Adipose tissue (tissue), 3 donors: ENCODE measurements around the gene CILP2. TPM values are rescaled to one million over a fixed set of nuclear protein-coding genes. Genes with fewer than 3 reads are reported as not detected.

Experiments
- H3K27ac ChIP-seq: one replicate; pipeline ENCODE4 v1.5.1; 2013; ENCODE audit warnings: low read depth, low read length
- WGBS, 3 donors: extraction: QIAGEN DNeasy Blood & Tissue Kit; methylation state at CpG; one replicate each; pipeline ENCODE4 v1.1.7; 2013; 5-methylcytosine and 5-hydroxymethylcytosine counted together
- polyA plus RNA-seq, 3 donors: library from polyadenylated mRNA; stranded (reverse); fragments of 200-250 nt; gene quantifications; one replicate each; pipeline ENCODE4 v1.2.3, GENCODE V29; 2013
- donor health status: healthy with polysubstance abuse.
- donor health status: Bipolar disorder and iron deficiency.
- donor health status: healthy.

The CILP2 gene
- polyA plus RNA-seq, 3 donors: 0.03 to 0.49 TPM; not detected in 1

DNA sequence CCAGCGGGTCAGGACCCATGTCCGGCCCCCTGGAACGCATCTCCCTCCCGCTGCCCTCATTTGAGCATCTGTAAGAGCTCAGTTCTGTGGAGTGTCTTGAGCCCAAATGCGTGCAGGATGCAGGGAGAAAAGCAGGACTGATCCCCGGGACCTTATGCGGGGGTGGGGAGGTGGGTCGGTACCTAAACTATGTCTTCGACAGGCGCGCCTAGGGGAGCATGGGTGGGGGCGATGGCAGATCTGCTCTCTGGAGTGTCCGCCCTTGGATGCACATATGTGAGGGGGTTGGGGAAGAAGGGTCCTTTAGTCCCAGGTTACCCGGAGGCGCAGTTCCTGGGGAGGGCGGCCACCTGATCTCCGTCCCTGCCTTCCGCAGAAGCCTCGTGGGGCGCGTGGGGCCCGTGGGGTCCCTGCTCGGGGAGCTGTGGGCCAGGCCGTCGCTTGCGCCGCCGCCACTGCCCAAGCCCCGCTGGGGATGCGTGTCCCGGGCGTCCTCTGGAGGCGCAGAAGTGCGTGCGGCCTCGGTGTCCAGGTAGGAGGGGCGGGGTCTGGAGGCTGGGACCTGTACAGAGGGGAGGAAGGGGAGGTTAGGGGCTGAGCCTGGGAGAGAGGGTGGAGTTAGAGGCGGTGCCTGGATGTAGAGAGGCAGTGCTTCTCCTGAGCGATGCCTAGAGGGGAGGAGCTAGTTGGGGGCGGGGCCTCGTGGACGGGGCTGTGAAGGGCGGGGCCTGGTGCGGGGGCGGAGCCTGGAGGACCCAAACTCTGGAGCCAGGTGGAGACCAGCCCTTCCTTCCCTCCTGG lies 2.9 kb downstream of the CILP2 start:
- no peak overlapping the region for H3K27ac ChIP-seq
- WGBS, 3 donors: 2 to 3% (median 3%) methylated on average over 42 to 45 of the region's 45 CpGs

DNA sequence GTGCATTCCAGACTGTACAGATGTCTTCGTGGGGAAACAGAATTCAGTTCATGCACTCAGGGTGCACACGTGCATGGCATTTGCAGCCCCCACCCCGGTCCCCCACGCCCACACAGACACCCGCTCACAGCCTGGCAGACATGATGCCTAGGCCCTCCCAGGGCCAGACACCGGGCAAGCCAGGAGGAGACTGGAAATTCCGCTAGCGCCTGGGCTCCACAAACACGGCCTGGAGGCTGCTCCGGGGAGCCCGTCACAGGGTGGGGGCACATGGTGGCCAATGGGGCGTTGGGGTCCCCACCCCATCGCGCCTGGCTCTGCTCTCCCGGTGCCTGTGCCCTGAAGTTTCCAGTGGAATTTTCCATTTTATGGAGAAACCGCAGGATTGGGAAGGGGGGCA lies 3.6 kb downstream of the CILP2 start:
- WGBS, 3 donors: 74 to 80% (median 77%) methylated on average over 16 of the region's 16 CpGs
- no peak overlapping the region for H3K27ac ChIP-seq

DNA sequence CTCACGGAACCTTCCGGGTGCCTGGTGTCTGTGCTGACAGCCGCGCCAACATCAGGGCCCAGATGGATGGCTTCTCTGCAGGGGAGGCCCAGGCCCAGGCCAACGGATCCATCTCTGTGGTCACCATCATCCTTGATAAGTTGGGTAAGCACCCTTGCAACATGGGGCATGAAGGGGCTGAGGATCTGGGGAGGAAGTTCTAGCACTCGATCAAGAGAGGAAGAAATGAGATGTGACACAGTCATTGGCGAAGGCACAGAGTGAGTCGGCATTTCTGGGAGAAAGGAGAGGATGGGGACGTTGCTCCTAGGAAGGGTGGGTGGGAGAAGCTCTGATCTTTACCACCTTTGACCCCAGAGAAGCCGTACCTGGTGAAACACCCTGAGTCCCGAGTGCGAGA lies 4.4 kb downstream of the CILP2 start:
- no peak overlapping the region for H3K27ac ChIP-seq
- whole genome bisulfite sequencing, 3 donors: 56 to 77% (median 63%) methylated on average over 12 of the region's 12 CpGs

DNA sequence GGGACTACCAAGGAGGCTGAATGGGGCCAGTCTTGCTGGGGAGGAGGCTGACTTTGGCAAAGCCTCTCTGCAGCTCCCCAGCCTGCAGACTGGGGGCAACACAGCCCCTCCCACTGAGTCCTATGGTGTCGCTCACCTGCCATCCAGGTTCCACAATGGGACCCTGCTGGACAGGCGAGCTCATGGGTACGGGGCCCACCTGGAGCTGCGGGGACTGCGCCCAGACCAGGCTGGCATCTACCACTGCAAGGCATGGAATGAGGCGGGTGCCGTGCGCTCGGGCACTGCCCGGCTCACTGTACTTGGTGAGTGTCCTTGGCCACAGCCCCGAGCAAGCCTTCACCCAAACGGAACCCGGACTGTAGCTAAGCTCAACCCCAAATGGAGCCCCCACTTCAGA lies 5.0 kb downstream of the CILP2 start:
- no peak overlapping the region for H3K27ac ChIP-seq
- 85 to 91% (median 88%) methylated on average over 13 of the region's 13 CpGs for WGBS, 3 donors

DNA sequence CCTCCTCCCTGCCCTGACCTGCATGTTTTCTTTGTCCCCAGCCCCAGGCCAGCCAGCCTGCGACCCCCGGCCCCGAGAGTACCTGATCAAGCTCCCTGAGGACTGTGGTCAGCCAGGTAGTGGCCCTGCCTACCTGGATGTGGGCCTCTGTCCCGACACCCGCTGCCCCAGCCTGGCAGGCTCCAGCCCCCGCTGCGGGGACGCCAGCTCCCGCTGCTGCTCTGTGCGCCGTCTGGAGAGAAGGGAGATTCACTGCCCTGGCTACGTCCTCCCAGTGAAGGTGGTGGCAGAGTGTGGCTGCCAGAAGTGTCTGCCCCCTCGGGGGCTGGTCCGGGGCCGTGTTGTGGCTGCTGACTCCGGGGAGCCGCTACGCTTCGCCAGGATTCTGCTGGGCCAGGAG lies 5.6 kb downstream of the CILP2 start:
- 90 to 92% (median 91%) methylated on average over 19 of the region's 19 CpGs for WGBS, 3 donors
- H3K27ac ChIP-seq: no peak overlapping the region

DNA sequence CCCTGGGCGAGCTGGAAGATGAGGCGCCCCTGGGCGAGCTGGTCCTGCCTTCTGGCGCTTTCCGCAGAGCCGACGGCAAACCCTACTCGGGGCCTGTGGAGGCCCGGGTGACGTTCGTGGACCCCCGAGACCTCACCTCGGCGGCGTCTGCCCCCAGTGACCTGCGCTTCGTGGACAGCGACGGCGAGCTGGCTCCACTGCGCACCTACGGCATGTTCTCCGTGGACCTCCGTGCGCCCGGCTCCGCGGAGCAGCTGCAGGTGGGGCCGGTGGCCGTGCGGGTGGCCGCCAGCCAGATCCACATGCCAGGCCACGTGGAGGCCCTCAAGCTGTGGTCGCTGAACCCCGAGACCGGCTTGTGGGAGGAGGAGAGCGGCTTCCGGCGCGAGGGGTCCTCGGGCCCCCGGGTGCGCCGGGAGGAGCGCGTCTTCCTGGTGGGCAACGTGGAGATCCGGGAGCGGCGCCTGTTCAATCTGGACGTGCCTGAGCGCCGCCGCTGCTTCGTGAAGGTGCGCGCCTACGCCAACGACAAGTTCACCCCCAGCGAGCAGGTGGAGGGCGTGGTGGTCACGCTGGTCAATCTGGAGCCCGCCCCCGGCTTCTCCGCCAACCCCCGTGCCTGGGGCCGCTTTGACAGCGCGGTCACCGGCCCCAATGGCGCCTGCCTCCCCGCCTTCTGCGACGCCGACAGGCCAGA lies 6.3 kb downstream of the CILP2 start:
- H3K27ac ChIP-seq: no peak overlapping the region
- WGBS, 3 donors: 88 to 92% (median 91%) methylated on average over 66 to 75 of the region's 75 CpGs

DNA sequence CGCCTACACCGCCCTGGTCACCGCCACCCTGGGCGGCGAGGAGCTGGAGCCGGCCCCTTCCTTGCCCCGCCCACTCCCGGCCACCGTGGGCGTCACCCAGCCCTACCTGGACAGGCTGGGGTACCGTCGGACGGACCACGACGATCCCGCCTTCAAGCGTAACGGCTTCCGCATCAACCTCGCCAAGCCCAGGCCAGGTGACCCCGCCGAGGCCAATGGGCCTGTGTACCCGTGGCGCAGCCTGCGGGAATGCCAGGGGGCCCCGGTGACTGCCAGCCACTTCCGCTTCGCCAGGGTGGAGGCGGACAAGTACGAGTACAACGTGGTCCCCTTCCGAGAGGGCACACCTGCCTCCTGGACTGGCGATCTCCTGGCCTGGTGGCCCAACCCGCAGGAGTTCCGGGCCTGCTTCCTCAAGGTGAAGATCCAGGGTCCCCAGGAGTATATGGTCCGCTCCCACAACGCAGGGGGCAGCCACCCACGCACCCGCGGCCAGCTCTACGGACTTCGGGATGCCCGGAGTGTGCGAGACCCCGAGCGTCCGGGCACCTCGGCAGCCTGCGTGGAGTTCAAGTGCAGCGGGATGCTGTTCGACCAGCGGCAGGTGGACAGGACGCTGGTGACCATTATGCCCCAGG lies 7.0 kb downstream of the CILP2 start:
- H3K27ac ChIP-seq: no peak overlapping the region
- 87 to 93% (median 91%) methylated on average over 53 of the region's 53 CpGs for WGBS, 3 donors

DNA sequence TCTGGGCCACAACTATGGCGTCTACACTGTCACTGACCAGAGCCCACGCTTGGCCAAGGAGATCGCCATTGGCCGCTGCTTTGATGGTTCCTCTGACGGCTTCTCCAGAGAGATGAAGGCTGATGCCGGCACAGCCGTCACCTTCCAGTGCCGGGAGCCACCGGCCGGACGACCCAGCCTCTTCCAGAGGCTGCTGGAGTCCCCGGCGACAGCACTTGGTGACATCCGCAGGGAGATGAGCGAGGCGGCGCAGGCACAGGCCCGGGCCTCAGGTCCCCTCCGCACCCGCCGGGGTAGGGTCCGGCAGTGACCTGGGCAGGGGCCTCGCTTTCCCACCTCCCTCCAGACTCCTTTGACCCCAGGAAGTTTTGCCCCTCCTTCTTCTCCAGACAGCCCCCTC lies 7.6 kb downstream of the CILP2 start:
- 91 to 95% (median 95%) methylated on average over 15 to 23 of the region's 23 CpGs for WGBS, 3 donors
- H3K27ac ChIP-seq: no peak overlapping the region

DNA sequence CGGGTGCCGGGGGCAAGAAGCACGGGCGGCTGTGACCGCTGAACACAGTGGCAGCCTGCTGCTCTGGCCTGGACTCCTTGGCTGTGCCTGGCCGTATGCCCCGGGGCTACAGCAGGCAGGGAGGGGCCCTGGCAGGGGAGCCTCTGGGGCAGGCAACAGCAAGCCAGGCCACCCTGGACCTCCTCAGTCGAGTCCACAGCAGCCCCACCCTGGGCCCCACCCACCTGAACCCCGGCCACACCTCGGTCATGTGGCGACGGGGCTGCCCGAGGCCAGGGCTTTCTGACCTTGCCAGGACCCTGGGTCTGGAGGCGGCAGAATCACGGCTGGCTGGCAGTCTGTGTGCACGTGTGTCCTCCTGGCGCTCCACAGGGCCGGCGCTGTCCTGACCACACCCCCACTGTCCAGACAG lies 8.7 kb downstream of the CILP2 start:
- WGBS, 3 donors: 47 to 67% (median 54%) methylated on average over 17 to 19 of the region's 19 CpGs
- H3K27ac ChIP-seq: no peak overlapping the region

DNA sequence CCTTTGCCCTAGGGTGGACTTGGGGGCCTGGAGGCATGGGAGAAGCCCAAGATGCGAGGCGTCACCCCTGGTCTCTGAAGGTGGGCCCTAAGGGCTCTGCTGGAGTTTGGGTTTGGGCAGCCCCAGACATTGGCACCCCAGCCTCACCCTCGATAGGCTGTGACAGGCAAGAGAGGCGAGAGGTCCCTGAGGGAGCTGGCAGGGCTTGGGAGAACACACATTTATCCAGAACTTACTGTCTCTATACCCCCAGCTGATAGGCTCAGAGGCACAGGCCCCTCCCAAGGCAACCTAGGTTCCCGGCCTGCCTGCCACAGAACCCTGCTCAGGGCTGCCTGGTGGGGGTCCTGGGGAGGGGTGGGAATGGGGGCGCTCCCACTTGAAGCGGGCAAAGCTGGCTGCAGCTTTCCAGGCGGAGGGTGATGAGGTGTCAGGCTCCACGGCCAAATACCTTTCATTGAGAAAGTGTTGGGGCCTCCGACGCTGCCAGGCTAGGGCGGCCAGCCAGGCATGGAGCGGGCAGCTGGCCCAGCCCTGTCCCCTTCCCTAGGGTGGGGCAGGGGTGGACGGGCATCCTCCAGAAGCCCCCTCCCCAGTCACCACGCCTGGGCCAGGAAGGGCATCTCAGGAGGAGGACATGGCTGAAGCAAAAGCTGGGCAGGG lies 9.7 kb downstream of the CILP2 start:
- WGBS, 3 donors: 54 to 64% (median 62%) methylated on average over 15 of the region's 15 CpGs
- no peak overlapping the region for H3K27ac ChIP-seq

DNA sequence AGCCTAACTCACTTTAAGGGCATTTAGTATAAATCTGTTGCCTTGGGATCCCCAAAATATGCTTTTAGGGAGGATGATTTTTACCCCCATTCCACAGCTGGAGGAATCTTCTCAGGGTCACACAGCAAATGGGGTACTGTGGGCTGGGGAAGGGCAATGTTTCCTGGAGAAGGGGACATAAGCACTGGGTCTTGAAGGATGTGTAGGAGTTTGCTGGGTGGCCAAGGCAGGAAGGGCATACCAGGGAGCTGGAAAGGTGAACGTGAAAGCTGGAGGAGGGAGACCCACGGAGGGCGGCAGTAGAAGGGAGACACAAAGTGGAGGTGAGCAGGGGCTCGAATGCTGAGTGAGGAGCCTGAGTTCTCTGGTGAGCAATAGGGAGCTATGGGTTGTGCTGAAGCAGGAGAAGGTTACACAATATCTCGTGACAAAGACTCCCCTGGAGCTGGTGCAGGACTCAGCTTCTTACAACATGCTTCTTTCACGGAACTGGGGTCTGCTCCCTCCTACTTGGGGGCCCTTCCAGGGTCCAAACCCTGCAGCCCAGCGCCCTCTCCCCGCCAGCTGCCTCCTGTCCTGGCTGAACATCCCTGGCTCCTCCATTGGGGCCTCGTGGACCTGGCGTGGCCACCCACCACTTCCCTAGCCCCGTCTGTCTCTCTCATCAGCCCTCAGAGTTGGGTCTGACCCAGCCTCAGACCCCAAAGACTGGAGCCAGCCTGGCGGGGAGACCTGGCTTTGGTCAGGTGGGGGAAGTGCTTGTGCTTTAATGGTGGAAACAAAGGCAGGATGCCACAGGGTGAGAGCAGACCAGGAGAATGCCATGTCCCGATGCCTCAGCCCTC lies 11.1 kb downstream of the CILP2 start:
- WGBS, 3 donors: 44 to 59% (median 47%) methylated on average over 13 of the region's 13 CpGs

DNA sequence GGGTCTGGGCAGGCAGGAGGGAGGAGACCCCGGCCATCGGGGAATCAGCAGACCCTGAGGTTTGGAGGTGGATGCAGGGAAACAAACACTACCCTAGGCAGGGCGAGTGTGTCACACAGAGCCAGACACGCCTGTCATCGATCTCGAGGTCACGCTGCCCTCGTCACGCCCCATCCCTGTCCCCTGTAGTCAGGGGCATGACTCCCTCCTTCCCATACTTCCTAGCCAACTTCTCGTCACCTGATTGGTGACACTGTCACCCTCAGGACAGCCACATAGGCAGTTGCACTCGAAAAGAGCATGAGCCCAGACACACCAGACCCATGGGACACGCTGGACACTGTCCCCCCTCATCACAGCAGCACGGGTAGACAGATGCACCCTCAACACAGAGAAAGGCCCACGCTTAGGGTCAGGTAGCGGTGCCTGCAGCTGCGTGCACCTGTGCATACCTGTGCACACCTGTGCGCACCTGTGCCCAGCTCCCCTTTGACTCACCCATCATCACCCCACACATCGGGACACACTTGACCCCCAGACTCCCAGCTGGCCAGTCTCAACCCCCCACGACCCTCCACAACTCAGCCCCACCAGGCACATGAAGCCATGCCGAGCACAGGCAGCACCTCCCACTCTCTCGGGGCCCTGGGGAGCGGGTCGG lies 11.9 kb downstream of the CILP2 start:
- WGBS, 3 donors: 58 to 67% (median 62%) methylated on average over 23 of the region's 23 CpGs
- H3K27ac ChIP-seq: no peak overlapping the region

More for the DNA sequence above, 11.1 kb downstream of the CILP2 start:
- H3K27ac ChIP-seq: no peak overlapping the region

DNA sequence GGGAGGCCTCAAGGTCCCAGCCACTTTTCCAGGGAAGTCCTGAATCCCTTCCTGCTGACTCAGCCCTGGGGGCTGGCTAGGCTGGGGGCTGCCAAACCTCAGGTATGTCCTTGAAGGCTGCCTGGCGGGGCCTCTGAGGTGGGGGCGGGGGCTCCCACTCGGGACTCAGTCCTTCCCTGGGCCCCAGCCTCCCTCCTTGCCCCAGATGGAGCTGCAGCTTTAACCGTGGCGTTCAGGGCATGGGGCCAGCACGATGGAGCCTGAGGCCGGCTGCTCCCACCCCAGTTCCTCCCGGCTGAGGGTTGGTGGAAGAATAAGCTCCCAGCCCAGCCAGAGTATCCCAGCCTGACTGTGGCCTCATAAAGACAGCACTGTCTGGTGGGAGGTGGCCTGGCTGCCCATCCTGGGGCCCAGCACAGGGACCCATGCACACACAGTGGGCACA lies 12.4 kb downstream of the CILP2 start:
- no peak overlapping the region for H3K27ac ChIP-seq
- 31 to 42% (median 39%) methylated on average over 8 of the region's 8 CpGs for WGBS, 3 donors

DNA sequence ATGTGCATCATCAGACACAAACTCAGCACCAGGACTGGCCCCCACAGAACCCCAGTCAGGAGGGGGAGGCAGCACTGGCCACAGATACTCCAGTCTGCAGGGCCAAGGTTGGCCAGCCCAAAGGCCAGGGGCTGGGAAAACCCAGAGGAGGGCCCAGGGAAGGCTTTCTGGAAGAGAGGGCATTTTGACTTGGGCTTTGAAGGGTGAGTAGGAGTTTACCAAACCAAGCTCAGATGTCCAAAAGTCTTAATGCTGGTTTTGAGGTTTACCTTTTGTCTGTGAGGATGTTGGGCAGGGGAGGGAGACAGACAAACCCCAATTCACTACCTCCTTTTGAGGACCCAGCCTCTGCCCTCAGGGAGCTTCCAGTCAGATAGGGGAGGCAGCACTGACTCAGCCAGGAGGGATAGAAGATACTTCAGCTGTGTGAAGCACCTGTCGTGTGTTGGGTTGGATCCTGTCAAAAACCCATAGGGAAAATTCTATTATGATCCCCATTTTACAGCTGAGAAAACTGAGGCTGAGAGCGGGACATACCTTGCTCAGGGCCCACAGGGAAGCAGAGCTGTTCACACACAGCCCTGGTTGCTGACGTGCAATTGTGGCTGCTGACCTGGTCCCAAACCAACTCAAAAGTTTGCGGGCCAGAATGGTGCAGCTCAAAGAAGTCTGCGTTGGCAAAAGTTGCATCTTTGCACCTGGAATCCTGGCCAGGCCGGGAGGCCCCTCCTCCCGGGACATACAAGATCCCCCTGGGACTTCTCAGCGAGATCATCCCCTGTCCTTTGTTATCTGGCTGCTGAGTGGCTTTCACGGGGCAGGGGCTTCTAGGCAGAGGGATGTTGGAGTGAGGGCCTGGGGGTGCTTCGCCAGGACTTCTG lies 13.1 kb downstream of the CILP2 start:
- WGBS, 3 donors: 80 to 83% (median 81%) methylated on average over 10 of the region's 10 CpGs

DNA sequence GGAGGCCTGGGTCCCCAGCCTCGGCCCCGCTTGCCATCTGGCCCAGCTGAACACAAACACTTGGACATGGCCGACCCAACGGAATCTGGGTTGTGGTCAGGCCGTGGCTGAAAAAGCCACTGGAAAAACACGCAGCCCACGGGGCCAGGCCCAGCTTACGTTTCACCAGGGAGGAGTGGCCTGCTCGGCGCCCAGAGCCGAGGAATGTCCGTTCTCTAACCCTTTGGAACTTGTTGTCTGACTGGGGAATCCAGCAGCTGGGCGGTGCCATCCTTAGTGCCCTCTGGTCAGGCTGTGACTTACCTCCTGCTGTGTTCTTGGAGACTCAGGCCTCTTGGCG lies 13.8 kb downstream of the CILP2 start:
- 71 to 84% (median 72%) methylated on average over 14 of the region's 14 CpGs for WGBS, 3 donors
- no peak overlapping the region for H3K27ac ChIP-seq

More for the DNA sequence above, 13.1 kb downstream of the CILP2 start:
- H3K27ac ChIP-seq: no peak overlapping the region

DNA sequence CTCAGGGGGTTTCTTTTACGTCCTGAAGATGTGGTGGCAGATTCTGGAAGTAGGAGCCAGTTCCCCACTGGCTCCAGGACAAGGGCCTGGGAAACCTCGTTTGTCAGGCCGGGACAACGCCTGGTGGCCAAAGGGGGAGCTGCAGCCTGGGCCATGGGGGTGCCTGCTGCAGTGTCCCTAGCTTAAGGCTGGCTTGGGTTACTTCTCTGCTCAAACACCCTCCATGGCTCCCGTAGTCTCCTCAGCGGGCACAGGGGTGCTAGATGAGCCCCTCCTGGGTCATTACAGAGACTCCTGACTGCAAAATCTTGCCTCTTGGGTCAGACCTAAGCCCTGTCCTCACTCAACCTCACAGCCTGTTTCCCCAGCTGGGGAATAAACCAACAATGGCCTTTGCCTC lies 14.7 kb downstream of the CILP2 start:
- WGBS, 3 donors: 46 to 51% (median 50%) methylated on average over 6 of the region's 6 CpGs
- no peak overlapping the region for H3K27ac ChIP-seq

DNA sequence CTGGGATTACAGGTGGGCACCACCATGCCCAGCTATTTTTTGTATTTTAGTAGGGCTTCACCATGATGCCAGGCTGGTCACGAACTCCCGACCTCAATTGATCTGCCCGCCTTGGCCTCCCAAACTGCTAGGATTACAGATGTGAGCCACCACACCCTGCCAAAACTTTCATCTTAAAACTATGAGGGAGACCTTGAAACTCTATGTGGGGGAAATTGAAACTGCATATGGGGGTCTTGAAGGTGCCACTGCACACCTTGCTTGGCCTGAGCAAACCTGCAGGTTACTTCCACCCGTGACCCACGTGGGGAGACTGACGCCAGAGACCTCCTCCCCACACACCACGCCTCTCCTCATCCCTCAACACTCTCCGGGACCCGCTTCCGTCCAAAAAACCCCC lies 15.6 kb downstream of the CILP2 start:
- 84 to 91% (median 87%) methylated on average over 10 of the region's 10 CpGs for WGBS, 3 donors

More for the DNA sequence above, 15.6 kb downstream of the CILP2 start:
- no peak overlapping the region for H3K27ac ChIP-seq
